ENCODE results near the gene MRPL2.

Gene MRPL2

GRCh38 chr6:43035495-43036194 is 23.6 kb downstream of the MRPL2 start:
- H3K4me3 ChIP-seq (ENCODE audit: control insufficient read depth, low read depth, low read length), result no peak overlapping the region
- TF ChIP-seq, protein P1, sequence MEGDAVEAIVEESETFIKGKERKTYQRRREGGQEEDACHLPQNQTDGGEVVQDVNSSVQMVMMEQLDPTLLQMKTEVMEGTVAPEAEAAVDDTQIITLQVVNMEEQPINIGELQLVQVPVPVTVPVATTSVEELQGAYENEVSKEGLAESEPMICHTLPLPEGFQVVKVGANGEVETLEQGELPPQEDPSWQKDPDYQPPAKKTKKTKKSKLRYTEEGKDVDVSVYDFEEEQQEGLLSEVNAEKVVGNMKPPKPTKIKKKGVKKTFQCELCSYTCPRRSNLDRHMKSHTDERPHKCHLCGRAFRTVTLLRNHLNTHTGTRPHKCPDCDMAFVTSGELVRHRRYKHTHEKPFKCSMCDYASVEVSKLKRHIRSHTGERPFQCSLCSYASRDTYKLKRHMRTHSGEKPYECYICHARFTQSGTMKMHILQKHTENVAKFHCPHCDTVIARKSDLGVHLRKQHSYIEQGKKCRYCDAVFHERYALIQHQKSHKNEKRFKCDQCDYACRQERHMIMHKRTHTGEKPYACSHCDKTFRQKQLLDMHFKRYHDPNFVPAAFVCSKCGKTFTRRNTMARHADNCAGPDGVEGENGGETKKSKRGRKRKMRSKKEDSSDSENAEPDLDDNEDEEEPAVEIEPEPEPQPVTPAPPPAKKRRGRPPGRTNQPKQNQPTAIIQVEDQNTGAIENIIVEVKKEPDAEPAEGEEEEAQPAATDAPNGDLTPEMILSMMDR (IDR thresholded peaks at IDR 0.05; ENCODE audit: control insufficient read depth, insufficient read depth, low read depth, low read length, missing control alignments), result no peak

DNA sequence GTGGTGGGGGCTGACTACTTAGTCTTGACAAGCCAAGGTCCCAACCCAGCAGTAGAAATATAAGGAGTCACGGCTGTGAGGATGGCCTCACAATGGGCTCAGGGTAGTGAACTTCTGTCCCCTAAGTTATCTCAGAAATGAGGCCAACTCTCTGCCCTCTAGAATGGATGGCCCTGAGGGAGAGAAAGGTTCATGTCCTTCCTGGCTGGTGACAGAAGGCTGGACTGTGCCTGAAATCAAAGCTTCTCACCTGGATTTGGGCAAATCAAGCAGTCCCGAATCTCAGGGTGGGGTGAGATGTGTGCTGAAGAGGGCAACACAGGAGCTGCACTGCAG is 25.1 kb downstream of the MRPL2 start:
- no peak overlapping the region for H3K4me3 ChIP-seq (ENCODE audit: control insufficient read depth, low read depth, low read length)
- TF ChIP-seq, protein P1 (IDR thresholded peaks at IDR 0.05; ENCODE audit: control insufficient read depth, insufficient read depth, low read depth, low read length, missing control alignments), result no peak
- no peak for DNase-seq (ENCODE audit: low read depth)

More at GRCh38 chr6:43035495-43036194, 23.6 kb downstream of the MRPL2 start:
- no peak for DNase-seq (ENCODE audit: low read depth)

- TF ChIP-seq, protein P1 (IDR thresholded peaks at IDR 0.05; ENCODE audit: control insufficient read depth, insufficient read depth, low read depth, low read length, missing control alignments), result no peak
- DNase-seq (ENCODE audit: low read depth), result no peak
- H3K4me3 ChIP-seq (ENCODE audit: control insufficient read depth, low read depth, low read length), result no peak overlapping the region
These were observed 25.6 kb downstream of the MRPL2 start for GRCh38 chr6:43033496-43034189.

GRCh38 chr6:43032326-43032725 is 26.9 kb downstream of the MRPL2 start:
- no peak for DNase-seq (ENCODE audit: low read depth)

DNA sequence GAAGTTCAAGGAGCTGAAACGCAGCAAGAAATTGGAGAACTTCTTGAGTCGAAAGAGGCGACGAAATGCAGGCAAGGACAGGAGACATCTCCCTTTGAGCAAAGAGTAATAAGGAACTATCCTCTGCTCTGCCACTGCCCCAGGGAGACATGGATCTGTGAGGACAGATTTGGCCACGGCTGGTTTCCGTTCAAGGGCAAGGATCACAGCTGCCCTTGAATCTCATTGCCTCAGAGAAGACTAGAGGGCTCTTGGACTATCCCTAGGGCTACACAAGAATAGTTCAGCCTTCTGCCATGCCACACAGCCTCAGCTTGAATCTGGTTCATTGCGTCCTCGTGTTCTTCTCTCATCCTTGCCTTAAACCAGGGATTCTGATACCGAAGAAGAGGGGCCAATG is 30.1 kb downstream of the MRPL2 start:
- DNase-seq (ENCODE audit: low read depth), result no peak
- H3K4me3 ChIP-seq (ENCODE audit: control insufficient read depth, low read depth, low read length), result no peak overlapping the region
- TF ChIP-seq, protein P1 (IDR thresholded peaks at IDR 0.05; ENCODE audit: control insufficient read depth, insufficient read depth, low read depth, low read length, missing control alignments), result no peak

More at GRCh38 chr6:43032326-43032725, 26.9 kb downstream of the MRPL2 start:
- H3K4me3 ChIP-seq (ENCODE audit: control insufficient read depth, low read depth, low read length), result no peak overlapping the region
- TF ChIP-seq, protein P1 (IDR thresholded peaks at IDR 0.05; ENCODE audit: control insufficient read depth, insufficient read depth, low read depth, low read length, missing control alignments), result no peak

DNA sequence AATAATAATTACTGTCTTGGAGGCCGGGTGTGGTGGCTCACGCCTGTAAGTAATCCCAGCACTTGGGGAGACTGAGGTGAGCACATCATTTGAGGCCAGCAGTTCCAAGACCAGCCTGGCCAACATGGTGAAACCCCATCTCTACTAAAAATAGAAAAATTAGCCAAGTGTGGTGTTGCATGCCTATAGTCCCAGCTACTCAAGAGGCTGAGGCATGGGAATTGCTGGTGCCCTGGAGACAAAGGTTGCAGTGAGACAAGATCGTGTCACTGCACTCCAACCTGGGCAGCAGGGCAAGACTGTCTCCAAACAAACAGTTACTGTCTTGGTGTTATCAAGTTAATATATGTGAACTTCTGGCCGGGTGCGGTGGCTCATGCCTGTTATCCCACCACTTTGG is 32.9 kb downstream of the MRPL2 start:
- TF ChIP-seq, protein P1 (IDR thresholded peaks at IDR 0.05; ENCODE audit: control insufficient read depth, insufficient read depth, low read depth, low read length, missing control alignments), result no peak
- no peak overlapping the region for H3K4me3 ChIP-seq (ENCODE audit: control insufficient read depth, low read depth, low read length)
- DNase-seq (ENCODE audit: low read depth), result no peak

All from AG09309 (cell line).